HEK293 (cell line): ENCODE results near the gene DNAJC17.

Experiments used
- CTCF ChIA-PET: fragments of 350-600 bp; formaldehyde crosslinking; extraction: SDS; loops from one replicate; lab custom pipeline; 2021; ENCODE audit warnings: antibody characterized with exemption; lab: Yijun Ruan, JAX
- POLR2A ChIA-PET: fragments of 300-600 bp; formaldehyde crosslinking; extraction: SDS; loops from one replicate; lab custom pipeline; 2020; ENCODE audit warnings: antibody characterized with exemption, inconsistent platforms; lab: Yijun Ruan, JAX
- H3K27ac ChIP-seq: fragments of 200-500 bp; sonication (Bioruptor generic); 2 replicates; pipeline ENCODE4 v1.5.1; 2014; ENCODE audit warnings: low read depth, low read length, control low read depth, inconsistent platforms; ENCODE audit errors: extremely low read depth
- H3K36me3 ChIP-seq, 2 experiments: fragments of 200-500 bp in 1 of 2; sonication (Bioruptor generic) in 1 of 2; 1 replicate in 1 of 2; 2 replicates in 1 of 2; pipeline ENCODE4 v1.5.1; 2014 to 2017; ENCODE audit warnings: inconsistent platforms in 2 of 2, low read length in 2 of 2; ENCODE audit not compliant: control insufficient read depth in 2 of 2, insufficient read depth in 1 of 2
- H3K4me1 ChIP-seq: fragments of 200-500 bp; sonication (Bioruptor generic); 2 replicates; pipeline ENCODE4 v1.5.1; 2014; ENCODE audit warnings: mild to moderate bottlenecking, low read length, inconsistent platforms; ENCODE audit not compliant: control insufficient read depth, insufficient read depth
- H3K4me3 ChIP-seq: 2 replicates; pipeline ENCODE4 v1.5.1; 2011; ENCODE audit warnings: low read depth, mild to moderate bottlenecking, control low read depth, low read length, moderate library complexity
- H3K9me3 ChIP-seq: fragments of 200-500 bp; sonication (Bioruptor generic); 2 replicates; pipeline ENCODE4 v1.5.1; 2014; ENCODE audit warnings: low read depth, low read length, inconsistent platforms; ENCODE audit not compliant: control insufficient read depth, insufficient read depth
- GLI4 ChIP-seq: fragments of 450-650 bp; formaldehyde crosslinking; IDR thresholded peaks from 2 replicates; pipeline ENCODE4 v1.5.1; 2016; ENCODE audit warnings: missing biosample characterization, missing genetic modification characterization
- MEIS1 ChIP-seq: sonication (generic); formaldehyde crosslinking; IDR thresholded peaks from 2 replicates; pipeline ENCODE4 v1.8.1; 2022; ENCODE audit warnings: missing genetic modification reagents, mild to moderate bottlenecking, borderline replicate concordance
- ZNF175 ChIP-seq: fragments of 450-650 bp; formaldehyde crosslinking; IDR thresholded peaks from 2 replicates; pipeline ENCODE4 v1.5.1; 2016; ENCODE audit warnings: missing biosample characterization, missing genetic modification characterization
- ZNF202 ChIP-seq: fragments of 450-650 bp; formaldehyde crosslinking; IDR thresholded peaks from 2 replicates; pipeline ENCODE4 v1.5.1; 2016; ENCODE audit warnings: missing biosample characterization, missing genetic modification characterization, borderline replicate concordance
- ZNF473 ChIP-seq: fragments of 450-650 bp; formaldehyde crosslinking; IDR thresholded peaks from 2 replicates; pipeline ENCODE4 v1.5.1; 2017; ENCODE audit warnings: missing biosample characterization, missing genetic modification characterization
- ZNF624 ChIP-seq: fragments of 450-650 bp; formaldehyde crosslinking; IDR thresholded peaks from 2 replicates; pipeline ENCODE4 v1.5.1; 2017; ENCODE audit warnings: missing biosample characterization, missing genetic modification characterization
- ZNF629 ChIP-seq: fragments of 450-650 bp; formaldehyde crosslinking; IDR thresholded peaks from 2 replicates; pipeline ENCODE4 v1.5.1; 2017; ENCODE audit warnings: missing biosample characterization, missing genetic modification characterization
- ZNF707 ChIP-seq: fragments of 450-650 bp; formaldehyde crosslinking; IDR thresholded peaks from 2 replicates; pipeline ENCODE4 v1.5.1; 2016; ENCODE audit warnings: missing biosample characterization, missing genetic modification characterization
- ZSCAN16 ChIP-seq: fragments of 450-650 bp; formaldehyde crosslinking; IDR thresholded peaks from 2 replicates; pipeline ENCODE4 v1.5.1; 2016; ENCODE audit warnings: missing biosample characterization, missing genetic modification characterization
- TF ChIP-seq, protein P1 (sequence below): fragments of 450-650 bp; IDR thresholded peaks from 2 replicates; pipeline ENCODE4 v1.5.1; 2018; ENCODE audit warnings: missing biosample characterization, missing genetic modification characterization
- TF ChIP-seq, protein P2 (sequence below): fragments of 450-650 bp; formaldehyde crosslinking; IDR thresholded peaks from 2 replicates; pipeline ENCODE4 v1.5.1; 2016; ENCODE audit warnings: missing biosample characterization, missing genetic modification characterization
- TF ChIP-seq, protein P3 (sequence below): fragments of 450-650 bp; formaldehyde crosslinking; IDR thresholded peaks from 2 replicates; pipeline ENCODE4 v1.5.1; 2016; ENCODE audit warnings: missing biosample characterization, missing genetic modification characterization, low read depth
- TF ChIP-seq, protein P4 (sequence below): fragments of 450-650 bp; formaldehyde crosslinking; IDR thresholded peaks from 2 replicates; pipeline ENCODE4 v1.5.1; 2016; ENCODE audit warnings: missing biosample characterization, missing genetic modification characterization
- TF ChIP-seq, protein P5 (sequence below): fragments of 450-650 bp; formaldehyde crosslinking; IDR thresholded peaks from 2 replicates; pipeline ENCODE4 v1.5.1; 2016; ENCODE audit warnings: missing biosample characterization, missing genetic modification characterization, borderline replicate concordance
- TF ChIP-seq, protein P6 (sequence below): fragments of 450-650 bp; formaldehyde crosslinking; IDR thresholded peaks from 2 replicates; pipeline ENCODE4 v1.5.1; 2016; ENCODE audit warnings: missing biosample characterization, missing genetic modification characterization

DNAJC17 gene

DNA sequence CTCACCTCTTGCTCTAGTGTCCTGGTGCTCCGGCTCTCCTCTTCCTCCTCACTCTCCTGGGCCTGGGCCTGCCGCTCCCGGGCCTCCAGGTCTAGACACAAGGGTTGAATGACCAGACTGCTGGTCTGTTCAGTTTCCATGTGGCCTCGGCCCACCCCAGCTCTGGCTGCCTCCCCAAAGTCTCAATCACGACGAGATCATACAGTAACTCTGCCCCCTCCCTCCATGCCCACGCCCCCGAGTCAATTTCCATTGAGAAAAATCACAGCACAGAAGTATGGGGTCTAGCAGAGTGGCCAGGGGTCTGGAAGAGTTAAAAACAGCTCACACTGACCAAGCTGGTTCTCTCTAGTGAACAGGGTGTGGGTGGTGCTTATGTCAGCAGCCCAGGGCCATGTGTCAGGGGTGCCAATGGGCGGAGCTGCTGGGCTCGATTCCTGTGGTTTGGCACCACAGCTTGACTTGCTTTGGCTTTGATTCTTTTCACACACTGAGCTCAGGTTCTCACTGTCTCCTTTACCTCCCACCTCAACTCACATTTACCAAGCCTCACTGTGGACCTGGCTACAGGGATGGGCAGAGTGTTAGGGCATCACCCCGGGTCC lies 30.6 kb downstream of the DNAJC17 start:
- POLR2A ChIA-PET = no interaction called here
- peaks cover 12 to 65% of the 10 kb centered on the region in 2 experiments; a peak in 2 of 3 replicates for H3K36me3 ChIP-seq

DNA sequence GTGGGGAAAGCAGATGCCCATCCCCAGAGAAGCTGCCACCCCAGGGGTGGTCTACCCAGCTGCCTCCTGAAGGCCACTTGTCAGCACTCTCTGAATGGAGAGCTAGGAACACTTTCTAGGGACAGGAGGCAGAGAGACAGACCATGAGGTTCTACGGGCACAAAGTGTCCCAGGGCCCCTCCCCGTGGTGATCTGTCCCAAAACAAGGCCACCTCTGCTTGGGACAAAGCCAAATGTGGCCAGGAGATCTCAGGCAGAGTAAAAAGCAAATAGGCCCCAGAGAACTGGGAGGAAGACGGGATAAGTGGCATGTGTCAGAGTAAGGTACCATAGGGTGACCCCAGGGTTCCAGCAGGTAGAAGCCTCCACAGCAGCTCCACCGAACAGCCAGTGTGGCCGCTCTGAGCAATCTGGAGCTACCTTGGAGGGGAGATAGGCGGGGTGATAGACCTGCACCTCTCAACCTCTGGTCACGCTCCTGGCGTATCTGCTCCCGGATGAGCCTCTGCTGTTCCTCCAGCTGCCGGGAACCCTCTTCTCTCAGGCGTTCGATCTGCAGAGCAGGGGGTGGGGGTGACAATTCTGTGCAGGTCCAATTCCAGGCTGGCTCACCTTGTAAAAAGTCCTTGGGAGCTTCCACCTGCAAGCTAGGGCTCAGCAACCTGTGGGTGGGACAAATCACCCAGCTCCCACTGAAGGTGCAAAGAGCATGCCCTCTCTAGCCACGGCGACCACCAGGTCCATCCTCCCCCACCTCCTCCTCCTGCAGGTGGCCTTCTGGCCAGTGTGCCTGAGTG lies 31.3 kb downstream of the DNAJC17 start:
- no peak overlapping the region for H3K4me3 ChIP-seq
- no peak overlapping the region for H3K27ac ChIP-seq
- H3K36me3 ChIP-seq = peaks cover 12 to 65% of the 10 kb centered on the region in 2 experiments; a peak in 2 of 3 replicates
- H3K9me3 ChIP-seq = no peaks in the 10 kb centered on the region
- H3K4me1 ChIP-seq = no peaks in the 10 kb centered on the region
- POLR2A ChIA-PET = no interaction called here
- CTCF ChIA-PET = interaction anchor here (0.5 to 1.1 kb wide), 4 partner anchors 9 to 82 kb away, joined by 3 to 5 read pairs (median 4); no protein-coding TSS in a partner anchor
- TF ChIP-seq GLI4 (tag by site-specific recombination) = no peak
- no peak for TF ChIP-seq ZNF473 (tag by site-specific recombination)
- TF ChIP-seq, protein P1, sequence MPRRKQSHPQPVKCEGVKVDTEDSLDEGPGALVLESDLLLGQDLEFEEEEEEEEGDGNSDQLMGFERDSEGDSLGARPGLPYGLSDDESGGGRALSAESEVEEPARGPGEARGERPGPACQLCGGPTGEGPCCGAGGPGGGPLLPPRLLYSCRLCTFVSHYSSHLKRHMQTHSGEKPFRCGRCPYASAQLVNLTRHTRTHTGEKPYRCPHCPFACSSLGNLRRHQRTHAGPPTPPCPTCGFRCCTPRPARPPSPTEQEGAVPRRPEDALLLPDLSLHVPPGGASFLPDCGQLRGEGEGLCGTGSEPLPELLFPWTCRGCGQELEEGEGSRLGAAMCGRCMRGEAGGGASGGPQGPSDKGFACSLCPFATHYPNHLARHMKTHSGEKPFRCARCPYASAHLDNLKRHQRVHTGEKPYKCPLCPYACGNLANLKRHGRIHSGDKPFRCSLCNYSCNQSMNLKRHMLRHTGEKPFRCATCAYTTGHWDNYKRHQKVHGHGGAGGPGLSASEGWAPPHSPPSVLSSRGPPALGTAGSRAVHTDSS (tag by site-specific recombination) = no peak
- TF ChIP-seq ZNF707 (tag by site-specific recombination) = no peak
- TF ChIP-seq, protein P2, sequence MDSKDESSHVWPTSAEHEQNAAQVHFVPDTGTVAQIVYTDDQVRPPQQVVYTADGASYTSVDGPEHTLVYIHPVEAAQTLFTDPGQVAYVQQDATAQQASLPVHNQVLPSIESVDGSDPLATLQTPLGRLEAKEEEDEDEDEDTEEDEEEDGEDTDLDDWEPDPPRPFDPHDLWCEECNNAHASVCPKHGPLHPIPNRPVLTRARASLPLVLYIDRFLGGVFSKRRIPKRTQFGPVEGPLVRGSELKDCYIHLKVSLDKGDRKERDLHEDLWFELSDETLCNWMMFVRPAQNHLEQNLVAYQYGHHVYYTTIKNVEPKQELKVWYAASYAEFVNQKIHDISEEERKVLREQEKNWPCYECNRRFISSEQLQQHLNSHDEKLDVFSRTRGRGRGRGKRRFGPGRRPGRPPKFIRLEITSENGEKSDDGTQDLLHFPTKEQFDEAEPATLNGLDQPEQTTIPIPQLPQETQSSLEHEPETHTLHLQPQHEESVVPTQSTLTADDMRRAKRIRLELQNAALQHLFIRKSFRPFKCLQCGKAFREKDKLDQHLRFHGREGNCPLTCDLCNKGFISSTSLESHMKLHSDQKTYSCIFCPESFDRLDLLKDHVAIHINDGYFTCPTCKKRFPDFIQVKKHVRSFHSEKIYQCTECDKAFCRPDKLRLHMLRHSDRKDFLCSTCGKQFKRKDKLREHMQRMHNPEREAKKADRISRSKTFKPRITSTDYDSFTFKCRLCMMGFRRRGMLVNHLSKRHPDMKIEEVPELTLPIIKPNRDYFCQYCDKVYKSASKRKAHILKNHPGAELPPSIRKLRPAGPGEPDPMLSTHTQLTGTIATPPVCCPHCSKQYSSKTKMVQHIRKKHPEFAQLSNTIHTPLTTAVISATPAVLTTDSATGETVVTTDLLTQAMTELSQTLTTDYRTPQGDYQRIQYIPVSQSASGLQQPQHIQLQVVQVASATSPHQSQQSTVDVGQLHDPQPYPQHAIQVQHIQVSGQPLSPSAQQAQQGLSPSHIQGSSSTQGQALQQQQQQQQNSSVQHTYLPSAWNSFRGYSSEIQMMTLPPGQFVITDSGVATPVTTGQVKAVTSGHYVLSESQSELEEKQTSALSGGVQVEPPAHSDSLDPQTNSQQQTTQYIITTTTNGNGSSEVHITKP (tag by site-specific recombination) = no peak
- TF ChIP-seq, protein P3, sequence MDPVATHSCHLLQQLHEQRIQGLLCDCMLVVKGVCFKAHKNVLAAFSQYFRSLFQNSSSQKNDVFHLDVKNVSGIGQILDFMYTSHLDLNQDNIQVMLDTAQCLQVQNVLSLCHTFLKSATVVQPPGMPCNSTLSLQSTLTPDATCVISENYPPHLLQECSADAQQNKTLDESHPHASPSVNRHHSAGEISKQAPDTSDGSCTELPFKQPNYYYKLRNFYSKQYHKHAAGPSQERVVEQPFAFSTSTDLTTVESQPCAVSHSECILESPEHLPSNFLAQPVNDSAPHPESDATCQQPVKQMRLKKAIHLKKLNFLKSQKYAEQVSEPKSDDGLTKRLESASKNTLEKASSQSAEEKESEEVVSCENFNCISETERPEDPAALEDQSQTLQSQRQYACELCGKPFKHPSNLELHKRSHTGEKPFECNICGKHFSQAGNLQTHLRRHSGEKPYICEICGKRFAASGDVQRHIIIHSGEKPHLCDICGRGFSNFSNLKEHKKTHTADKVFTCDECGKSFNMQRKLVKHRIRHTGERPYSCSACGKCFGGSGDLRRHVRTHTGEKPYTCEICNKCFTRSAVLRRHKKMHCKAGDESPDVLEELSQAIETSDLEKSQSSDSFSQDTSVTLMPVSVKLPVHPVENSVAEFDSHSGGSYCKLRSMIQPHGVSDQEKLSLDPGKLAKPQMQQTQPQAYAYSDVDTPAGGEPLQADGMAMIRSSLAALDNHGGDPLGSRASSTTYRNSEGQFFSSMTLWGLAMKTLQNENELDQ (tag by site-specific recombination) = no peak
- TF ChIP-seq, protein P4, sequence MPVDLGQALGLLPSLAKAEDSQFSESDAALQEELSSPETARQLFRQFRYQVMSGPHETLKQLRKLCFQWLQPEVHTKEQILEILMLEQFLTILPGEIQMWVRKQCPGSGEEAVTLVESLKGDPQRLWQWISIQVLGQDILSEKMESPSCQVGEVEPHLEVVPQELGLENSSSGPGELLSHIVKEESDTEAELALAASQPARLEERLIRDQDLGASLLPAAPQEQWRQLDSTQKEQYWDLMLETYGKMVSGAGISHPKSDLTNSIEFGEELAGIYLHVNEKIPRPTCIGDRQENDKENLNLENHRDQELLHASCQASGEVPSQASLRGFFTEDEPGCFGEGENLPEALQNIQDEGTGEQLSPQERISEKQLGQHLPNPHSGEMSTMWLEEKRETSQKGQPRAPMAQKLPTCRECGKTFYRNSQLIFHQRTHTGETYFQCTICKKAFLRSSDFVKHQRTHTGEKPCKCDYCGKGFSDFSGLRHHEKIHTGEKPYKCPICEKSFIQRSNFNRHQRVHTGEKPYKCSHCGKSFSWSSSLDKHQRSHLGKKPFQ (tag by site-specific recombination) = no peak
- no peak for TF ChIP-seq ZNF175

More for the DNA sequence above, 30.6 kb downstream of the DNAJC17 start:
- Histone ChIP-seq H3K27ac (no peak overlapping the region), H3K4me1 (no peaks in the 10 kb centered on the region), H3K4me3 (no peak overlapping the region), H3K9me3 (no peaks in the 10 kb centered on the region)
- TF ChIP-seq ZNF624 (tag by site-specific recombination) (no peak), ZNF202 (tag by site-specific recombination) (no peak), MEIS1 (CRISPR knock-in tag) (no peak), ZSCAN16 (tag by site-specific recombination) (no peak), ZNF629 (tag by site-specific recombination) (no peak)
- TF ChIP-seq, protein P5, sequence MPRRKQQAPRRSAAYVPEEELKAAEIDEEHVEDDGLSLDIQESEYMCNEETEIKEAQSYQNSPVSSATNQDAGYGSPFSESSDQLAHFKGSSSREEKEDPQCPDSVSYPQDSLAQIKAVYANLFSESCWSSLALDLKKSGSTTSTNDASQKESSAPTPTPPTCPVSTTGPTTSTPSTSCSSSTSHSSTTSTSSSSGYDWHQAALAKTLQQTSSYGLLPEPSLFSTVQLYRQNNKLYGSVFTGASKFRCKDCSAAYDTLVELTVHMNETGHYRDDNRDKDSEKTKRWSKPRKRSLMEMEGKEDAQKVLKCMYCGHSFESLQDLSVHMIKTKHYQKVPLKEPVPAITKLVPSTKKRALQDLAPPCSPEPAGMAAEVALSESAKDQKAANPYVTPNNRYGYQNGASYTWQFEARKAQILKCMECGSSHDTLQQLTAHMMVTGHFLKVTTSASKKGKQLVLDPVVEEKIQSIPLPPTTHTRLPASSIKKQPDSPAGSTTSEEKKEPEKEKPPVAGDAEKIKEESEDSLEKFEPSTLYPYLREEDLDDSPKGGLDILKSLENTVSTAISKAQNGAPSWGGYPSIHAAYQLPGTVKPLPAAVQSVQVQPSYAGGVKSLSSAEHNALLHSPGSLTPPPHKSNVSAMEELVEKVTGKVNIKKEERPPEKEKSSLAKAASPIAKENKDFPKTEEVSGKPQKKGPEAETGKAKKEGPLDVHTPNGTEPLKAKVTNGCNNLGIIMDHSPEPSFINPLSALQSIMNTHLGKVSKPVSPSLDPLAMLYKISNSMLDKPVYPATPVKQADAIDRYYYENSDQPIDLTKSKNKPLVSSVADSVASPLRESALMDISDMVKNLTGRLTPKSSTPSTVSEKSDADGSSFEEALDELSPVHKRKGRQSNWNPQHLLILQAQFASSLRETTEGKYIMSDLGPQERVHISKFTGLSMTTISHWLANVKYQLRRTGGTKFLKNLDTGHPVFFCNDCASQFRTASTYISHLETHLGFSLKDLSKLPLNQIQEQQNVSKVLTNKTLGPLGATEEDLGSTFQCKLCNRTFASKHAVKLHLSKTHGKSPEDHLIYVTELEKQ (tag by site-specific recombination) = no peak
- TF ChIP-seq, protein P6, sequence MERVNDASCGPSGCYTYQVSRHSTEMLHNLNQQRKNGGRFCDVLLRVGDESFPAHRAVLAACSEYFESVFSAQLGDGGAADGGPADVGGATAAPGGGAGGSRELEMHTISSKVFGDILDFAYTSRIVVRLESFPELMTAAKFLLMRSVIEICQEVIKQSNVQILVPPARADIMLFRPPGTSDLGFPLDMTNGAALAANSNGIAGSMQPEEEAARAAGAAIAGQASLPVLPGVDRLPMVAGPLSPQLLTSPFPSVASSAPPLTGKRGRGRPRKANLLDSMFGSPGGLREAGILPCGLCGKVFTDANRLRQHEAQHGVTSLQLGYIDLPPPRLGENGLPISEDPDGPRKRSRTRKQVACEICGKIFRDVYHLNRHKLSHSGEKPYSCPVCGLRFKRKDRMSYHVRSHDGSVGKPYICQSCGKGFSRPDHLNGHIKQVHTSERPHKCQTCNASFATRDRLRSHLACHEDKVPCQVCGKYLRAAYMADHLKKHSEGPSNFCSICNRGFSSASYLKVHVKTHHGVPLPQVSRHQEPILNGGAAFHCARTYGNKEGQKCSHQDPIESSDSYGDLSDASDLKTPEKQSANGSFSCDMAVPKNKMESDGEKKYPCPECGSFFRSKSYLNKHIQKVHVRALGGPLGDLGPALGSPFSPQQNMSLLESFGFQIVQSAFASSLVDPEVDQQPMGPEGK (tag by site-specific recombination) = no peak
- CTCF ChIA-PET = interaction anchor here (0.5 to 1.1 kb wide), 3 partner anchors 8 to 82 kb away, joined by 3 to 5 read pairs (median 3); no protein-coding TSS in a partner anchor
